Right atrium auricular region (tissue), 2 donors: ENCODE data around the gene P2RY6. TPM values are rescaled to one million over a fixed set of nuclear protein-coding genes. Genes with fewer than 3 reads are reported as not detected.

ENCODE experiments used
- DNase-seq: peaks from one replicate; pipeline ENCODE4 v3.0.0-alpha.2; 2019; ENCODE audit warnings: low spot score
- H3K27ac ChIP-seq, 2 donors: fragments of 200-600 bp; sonication (generic); 1 replicate in 1 of 2; 2 replicates in 1 of 2; pipeline ENCODE4 v1.5.1; 2016 to 2019
- H3K27me3 ChIP-seq, 2 donors: fragments of 200-600 bp; sonication (generic); one replicate each; pipeline versions ENCODE4 v1.5.1 to v1.6.0; 2017 to 2019
- H3K36me3 ChIP-seq: fragments of 200-600 bp; sonication (generic); one replicate; pipeline ENCODE4 v1.5.1; 2016
- H3K4me1 ChIP-seq, 2 donors: fragments of 200-600 bp; sonication (generic); one replicate each; pipeline versions ENCODE4 v1.5.1 to v1.6.0; 2017 to 2019
- H3K4me3 ChIP-seq, 2 donors: fragments of 200-600 bp; sonication (generic); 1 replicate in 1 of 2; 2 replicates in 1 of 2; pipeline ENCODE4 v1.5.1; 2017 to 2019; ENCODE audit warnings: mild to moderate bottlenecking in 1 of 2, moderate library complexity in 1 of 2
- H3K9me3 ChIP-seq, 2 donors: fragments of 200-600 bp; sonication (generic); one replicate each; pipeline ENCODE4 v1.5.1; 2019
- CTCF ChIP-seq, 2 donors: fragments of 200-600 bp; sonication (generic); IDR thresholded peaks; one replicate each; pipeline ENCODE4 v1.5.1; 2019; ENCODE audit warnings: antibody characterized with exemption in 2 of 2
- total RNA-seq, 2 donors: library from RNA; depleted of rRNA; stranded (reverse); fragments of >200 nt; gene quantifications; one replicate each; pipeline ENCODE4 v1.1.0, GENCODE V29; 2016

Gene P2RY6
- total RNA-seq, 2 donors from 2014 or later, result 0.19 to 1.9 TPM

GRCh38 chr11:73297702-73298101 lies 25.6 kb downstream of the P2RY6 start:
- H3K4me1 ChIP-seq, result no peaks in the 10 kb centered on the region
- TF ChIP-seq CTCF (IDR thresholded peaks at IDR 0.05), result no peak
- no peaks in the 10 kb centered on the region for H3K9me3 ChIP-seq
- DNase-seq, result no peak
- H3K27ac ChIP-seq, result no peak overlapping the region
- H3K4me3 ChIP-seq, result no peak overlapping the region
- no peaks in the 10 kb centered on the region for H3K27me3 ChIP-seq
- H3K36me3 ChIP-seq, result no peaks in the 10 kb centered on the region

- no peaks in the 10 kb centered on the region for H3K9me3 ChIP-seq
- no peak for TF ChIP-seq CTCF (IDR thresholded peaks at IDR 0.05)
These were observed 26.1 kb downstream of the P2RY6 start for GRCh38 chr11:73298233-73298632.

GRCh38 chr11:73299751-73300150 lies 27.6 kb downstream of the P2RY6 start:
- Histone ChIP-seq H3K27me3 (no peaks in the 10 kb centered on the region), H3K27ac (no peak overlapping the region), H3K36me3 (no peaks in the 10 kb centered on the region), H3K9me3 (no peaks in the 10 kb centered on the region), H3K4me3 (no peak overlapping the region), H3K4me1 (no peaks in the 10 kb centered on the region)
- no peak for TF ChIP-seq CTCF (IDR thresholded peaks at IDR 0.05)
- DNase-seq, result no peak

More at GRCh38 chr11:73298233-73298632, 26.1 kb downstream of the P2RY6 start:
- no peaks in the 10 kb centered on the region for H3K36me3 ChIP-seq
- no peaks in the 10 kb centered on the region for H3K27me3 ChIP-seq
- H3K4me3 ChIP-seq, result no peak overlapping the region
- DNase-seq, result no peak
- no peak overlapping the region for H3K27ac ChIP-seq
- H3K4me1 ChIP-seq, result no peaks in the 10 kb centered on the region

GRCh38 chr11:73306069-73306841 lies 34.1 kb downstream of the P2RY6 start:
- Histone ChIP-seq H3K27ac (peak overlapping the region in 1 of 2 donors; percentile 95), H3K4me3 (no peak overlapping the region), H3K9me3 (no peaks in the 10 kb centered on the region), H3K36me3 (no peaks in the 10 kb centered on the region), H3K4me1 (peaks cover 0 to 26% of the 10 kb centered on the region in 2 donors), H3K27me3 (no peaks in the 10 kb centered on the region)
- no peak for DNase-seq
- TF ChIP-seq CTCF (IDR thresholded peaks at IDR 0.05), result no peak

GRCh38 chr11:73306977-73307322 lies 34.8 kb downstream of the P2RY6 start:
- H3K4me1 ChIP-seq, result peaks cover 0 to 33% of the 10 kb centered on the region in 2 donors
- peak overlapping the region; percentile 95 to 98 for H3K27ac ChIP-seq
- no peak for TF ChIP-seq CTCF (IDR thresholded peaks at IDR 0.05)
- H3K27me3 ChIP-seq, result no peaks in the 10 kb centered on the region
- peaks cover 5% of the 10 kb centered on the region for H3K36me3 ChIP-seq
- no peaks in the 10 kb centered on the region for H3K9me3 ChIP-seq
- no peak for DNase-seq
- peak overlapping the region; percentile 60 to 72 for H3K4me3 ChIP-seq
